Heart left ventricle (tissue), 13 donors: ENCODE data around the gene PTS.

Source experiments
- CTCF ChIP-seq, 12 donors: fragments of 200-600 bp; sonication (generic) in 4 of 12; IDR thresholded peaks; one replicate each; pipeline versions ENCODE4 v1.5.0 to v1.8.0; 2018 to 2022; ENCODE audit warnings: antibody characterized with exemption in 12 of 12, mild to moderate bottlenecking in 5 of 12
- POLR2A ChIP-seq, 2 donors: fragments of 450-650 bp; IDR thresholded peaks; one replicate each; pipeline ENCODE4 v1.6.1; 2017; ENCODE audit warnings: antibody characterized with exemption in 2 of 2, mild to moderate bottlenecking in 2 of 2, moderate library complexity in 2 of 2
- donor health status: ischemic (EF 13 %, LVEDD 7.1; RV severe dilation, severe dysfunction).
- donor health status: DM: no; HTN: yes; CAD: no.
- donor health status: DM: no; HTN: no; CAD: no.
- donor health status: ischemic (EF 25% LVEDD 6.9; RV normal size, moderate dysfunction).
- donor health status: ischemic (EF 25% LVEDD 5.7; RV mildly dilated, moderate dysfunction).
- donor health status: ischemic (EF 35%, LVEDD 5.7; RV mildly dilated, moderate dysfunction).
- donor health status: nonischemic (EF 11% LVEDD 7.7; RV severe dilation, severe dysfunction).
- donor health status: DM: yes; HTN: yes; CAD: no.
- donor health status: PGD.
- donor health status: ischemic (EF 29% LVEDD 5.4; RV normal size, mild dysfunction).
- donor health status: nonischemic (EF 23%, LVEDD 6.1; RV moderate dilation, normal function).

GRCh38 chr11:112219476-112220232 is 6.6 kb upstream of the PTS start:
- TF ChIP-seq CTCF (IDR thresholded peaks at IDR 0.05) = peak; percentile 61 to 84 (median 74)
- no peak for TF ChIP-seq POLR2A (IDR thresholded peaks at IDR 0.05)
